Testis (tissue), 3 donors: ENCODE data around the gene HLA-A. TPM values are rescaled to one million over a fixed set of nuclear protein-coding genes. Genes with fewer than 3 reads are reported as not detected.

Source experiments
- DNase-seq: peaks from one replicate; pipeline ENCODE4 v3.0.0-alpha.2; 2019
- H3K27ac ChIP-seq, 2 donors: fragments of 200-600 bp; sonication (generic); one replicate each; pipeline ENCODE4 v1.5.1; 2019
- H3K27me3 ChIP-seq: fragments of 200-600 bp; sonication (generic); one replicate; pipeline ENCODE4 v1.5.1; 2019
- H3K36me3 ChIP-seq: fragments of 200-600 bp; sonication (generic); one replicate; pipeline ENCODE4 v1.5.1; 2017; ENCODE audit warnings: low read depth; ENCODE audit errors: missing control alignments
- H3K4me1 ChIP-seq: fragments of 200-600 bp; sonication (generic); one replicate; pipeline ENCODE4 v1.5.1; 2019
- H3K4me3 ChIP-seq, 2 donors: fragments of 200-600 bp; sonication (generic); one replicate each; pipeline ENCODE4 v1.5.1; 2017 to 2019
- H3K9me3 ChIP-seq: fragments of 200-600 bp; sonication (generic); one replicate; pipeline ENCODE4 v1.5.1; 2017
- CTCF ChIP-seq, 3 experiments: fragments of 450-650 bp in 2 of 3; fragments of 200-600 bp in 1 of 3; sonication (generic) in 1 of 3; IDR thresholded peaks; one replicate each; pipeline ENCODE4 v1.5.1; 2016 to 2019; ENCODE audit warnings: antibody characterized with exemption in 3 of 3, mild to moderate bottlenecking in 2 of 3, moderate library complexity in 1 of 3
- POLR2A ChIP-seq: fragments of 450-650 bp; IDR thresholded peaks from one replicate; pipeline ENCODE4 v1.6.1; 2017; ENCODE audit warnings: antibody characterized with exemption, mild to moderate bottlenecking, moderate library complexity
- WGBS, 2 donors: methylation state at CpG; one replicate each; pipeline ENCODE4 v1.1.5; 2018; 5-methylcytosine and 5-hydroxymethylcytosine counted together
- intact Hi-C: fragments of 100-400 bp; cut with DNase I; formaldehyde crosslinking; loops from one replicate; pipeline ENCODE4 v1.15.1; 2023; ENCODE audit warnings: low total_unique reads
- polyA plus RNA-seq: library from polyadenylated mRNA; stranded (reverse); fragments of 350-450 nt; fragmentation: Illumina TruSeq; extraction: RNeasy Lipid Tissue Mini Kit (QIAGEN cat#74804); gene quantifications from one replicate; pipeline ENCODE4 v1.2.3, GENCODE V29; 2014; ENCODE audit warnings: low read depth, low replicate concordance; ENCODE audit not compliant: insufficient read depth
- total RNA-seq, 2 donors: library from RNA; depleted of rRNA; stranded (reverse); fragments of >200 nt; gene quantifications; one replicate each; pipeline ENCODE4 v1.2.3, GENCODE V29; 2016

HLA-A gene
- total and polyA plus RNA-seq, 3 donors from 2014 or later, result 282 to 586 (median 504) TPM

GRCh38 chr6:29965873-29966601, 23.7 kb downstream of the HLA-A start:
- DNase-seq, result peak; percentile 80
- no peak overlapping the region for H3K4me3 ChIP-seq
- no peak for TF ChIP-seq CTCF (IDR thresholded peaks at IDR 0.05)
- no peak for TF ChIP-seq POLR2A
- peaks cover 29% of the 10 kb centered on the region for H3K4me1 ChIP-seq
- no peaks in the 10 kb centered on the region for H3K36me3 ChIP-seq
- H3K9me3 ChIP-seq, result no peaks in the 10 kb centered on the region
- intact Hi-C loops, result no loop called here
- WGBS, 2 donors, result 36 to 42% methylated on average over 6 to 8 of the region's 8 CpGs
- H3K27me3 ChIP-seq, result no peaks in the 10 kb centered on the region
- peak overlapping the region; percentile 63 to 76 for H3K27ac ChIP-seq

- Histone ChIP-seq H3K27ac (no peak overlapping the region), H3K36me3 (no peaks in the 10 kb centered on the region), H3K27me3 (no peaks in the 10 kb centered on the region), H3K9me3 (no peaks in the 10 kb centered on the region), H3K4me1 (peaks cover 29% of the 10 kb centered on the region), H3K4me3 (no peak overlapping the region)
- no peak for TF ChIP-seq CTCF (IDR thresholded peaks at IDR 0.05)
- TF ChIP-seq POLR2A, result no peak
- intact Hi-C loops, result no loop called here
- 54 to 62% methylated on average over 4 of the region's 4 CpGs for WGBS, 2 donors
- no peak for DNase-seq
Observed at GRCh38 chr6:29967379-29968010, 25.2 kb downstream of the HLA-A start.

- intact Hi-C loops, result no loop called here
- Histone ChIP-seq H3K9me3 (no peaks in the 10 kb centered on the region), H3K4me1 (peaks cover 29% of the 10 kb centered on the region), H3K27me3 (no peaks in the 10 kb centered on the region), H3K4me3 (no peak overlapping the region), H3K36me3 (no peaks in the 10 kb centered on the region), H3K27ac (no peak overlapping the region)
- no peak for DNase-seq
- 75 to 84% methylated on average over 2 of the region's 2 CpGs for WGBS, 2 donors
- no peak for TF ChIP-seq CTCF (IDR thresholded peaks at IDR 0.05)
- TF ChIP-seq POLR2A, result no peak
Observed at GRCh38 chr6:29968130-29968529, 25.8 kb downstream of the HLA-A start.

GRCh38 chr6:29968905-29969304, 26.6 kb downstream of the HLA-A start:
- intact Hi-C loops, result no loop called here
- no peak for DNase-seq
- no peaks in the 10 kb centered on the region for H3K36me3 ChIP-seq
- WGBS, 2 donors, result 97 to 100% methylated on average over 2 of the region's 2 CpGs
- no peak overlapping the region for H3K4me3 ChIP-seq
- peaks cover 29% of the 10 kb centered on the region for H3K4me1 ChIP-seq
- no peaks in the 10 kb centered on the region for H3K9me3 ChIP-seq
- H3K27me3 ChIP-seq, result no peaks in the 10 kb centered on the region
- TF ChIP-seq POLR2A (no peak), CTCF (IDR thresholded peaks at IDR 0.05) (no peak)
- H3K27ac ChIP-seq, result no peak overlapping the region
